ENCODE results near the gene CDH13.

The CDH13 gene

DNA sequence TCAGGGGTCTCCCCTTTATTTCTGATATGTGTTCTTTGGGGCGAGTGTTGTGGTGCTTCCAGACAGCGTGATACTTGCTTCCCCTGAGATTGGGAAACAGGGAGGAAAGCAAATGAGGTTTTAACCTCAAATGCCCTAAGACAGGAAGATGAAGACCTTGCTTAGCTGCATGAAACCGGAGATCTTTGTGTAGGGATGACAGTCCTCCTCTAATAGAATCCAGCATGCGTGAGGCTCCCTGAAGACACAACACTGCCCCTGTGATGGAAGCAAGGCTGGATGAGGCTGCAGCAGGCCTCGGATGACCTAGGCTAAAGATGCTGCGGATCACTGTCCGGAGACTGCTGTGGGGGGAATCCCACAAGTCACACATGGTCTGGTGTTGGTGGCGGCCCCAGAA is 491.0 kb downstream of the CDH13 start:
- DNase-seq (ENCODE audit: low read depth) = no peak

DNA sequence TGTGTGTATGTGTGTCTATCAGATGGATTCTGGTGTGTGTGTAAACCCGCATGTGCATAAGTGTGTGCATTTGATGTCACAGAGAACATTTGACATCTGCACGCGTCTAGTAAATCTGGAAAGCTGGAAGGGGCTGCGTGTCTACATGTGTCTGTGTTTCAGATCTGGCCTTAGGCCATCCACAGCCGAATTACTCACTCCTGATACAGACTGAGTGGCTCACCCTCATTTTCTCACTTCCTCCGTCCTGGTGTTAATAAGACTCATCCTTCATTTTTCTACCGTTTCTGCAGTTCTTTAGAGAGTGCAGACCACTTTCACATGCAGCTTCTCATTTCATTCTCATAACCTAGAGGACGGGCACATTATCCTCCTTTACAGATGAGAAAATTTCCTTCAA is 491.6 kb downstream of the CDH13 start:
- DNase-seq (ENCODE audit: low read depth) = no peak

DNA sequence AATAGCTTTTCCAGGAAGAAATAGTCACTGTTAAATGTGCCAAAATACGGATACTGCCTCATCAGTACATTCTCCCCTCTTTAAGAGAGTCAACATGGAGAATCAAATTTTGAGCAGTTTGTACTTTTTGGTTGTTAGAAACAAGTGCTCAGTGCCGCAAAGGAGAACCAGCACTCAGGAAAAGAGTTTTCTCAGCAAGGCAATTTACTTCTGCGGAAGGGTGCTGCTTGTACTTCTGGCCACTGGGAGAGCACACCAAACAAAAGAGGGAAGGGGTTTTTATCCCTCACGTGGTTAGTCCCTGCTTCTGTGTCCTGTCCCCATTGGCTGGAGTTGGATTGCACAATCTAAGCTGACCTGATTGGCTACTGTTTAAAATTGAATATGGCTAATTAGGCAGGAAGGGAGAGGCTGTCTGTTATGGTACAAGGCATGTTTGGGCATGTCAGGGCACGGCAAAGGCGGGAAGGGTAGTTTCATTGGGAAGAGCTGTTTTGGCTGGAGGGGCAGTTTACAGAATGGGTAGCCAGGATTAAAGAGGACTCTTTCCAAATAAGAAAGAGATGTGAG is 499.3 kb downstream of the CDH13 start:
- DNase-seq (ENCODE audit: low read depth) = no peak

DNA sequence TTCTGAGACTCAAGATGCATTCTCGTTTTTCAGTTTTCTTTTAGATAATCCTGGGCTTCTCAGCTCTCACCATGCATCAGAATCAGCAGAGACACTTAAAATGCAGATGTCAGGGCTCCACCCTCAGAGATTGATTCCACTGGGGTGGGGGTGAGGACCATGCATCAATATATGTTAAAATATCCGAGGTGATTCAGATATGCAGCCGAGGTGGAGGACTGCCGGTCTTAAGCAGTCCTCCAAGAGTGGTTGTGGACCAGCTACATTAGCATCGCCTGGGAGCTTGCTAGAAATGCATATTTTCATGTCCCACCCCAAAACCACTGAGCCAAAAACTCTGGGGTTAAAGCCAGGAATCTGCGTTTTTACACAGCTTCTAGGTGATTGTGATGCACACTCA is 501.3 kb downstream of the CDH13 start:
- DNase-seq (ENCODE audit: low read depth) = no peak

DNA sequence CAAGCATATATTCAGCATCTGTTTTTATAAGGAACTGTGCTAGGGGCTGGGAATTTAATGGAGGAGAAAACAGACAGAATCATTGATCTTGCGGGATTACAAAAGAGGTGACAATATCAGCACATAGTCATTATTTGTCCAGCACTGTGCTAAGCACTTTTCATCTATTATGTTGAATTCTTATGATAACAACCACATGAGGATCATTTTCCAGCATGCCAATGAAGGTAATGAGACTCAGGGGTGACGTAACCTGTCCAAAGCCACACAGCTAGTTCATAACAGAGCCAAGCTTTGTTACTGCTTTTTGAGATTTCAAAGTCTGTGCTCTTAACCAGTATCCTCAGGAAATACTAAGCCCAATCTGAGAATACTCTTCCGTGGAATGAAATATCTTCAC is 503.3 kb downstream of the CDH13 start:
- no peak for DNase-seq (ENCODE audit: low read depth)

DNA sequence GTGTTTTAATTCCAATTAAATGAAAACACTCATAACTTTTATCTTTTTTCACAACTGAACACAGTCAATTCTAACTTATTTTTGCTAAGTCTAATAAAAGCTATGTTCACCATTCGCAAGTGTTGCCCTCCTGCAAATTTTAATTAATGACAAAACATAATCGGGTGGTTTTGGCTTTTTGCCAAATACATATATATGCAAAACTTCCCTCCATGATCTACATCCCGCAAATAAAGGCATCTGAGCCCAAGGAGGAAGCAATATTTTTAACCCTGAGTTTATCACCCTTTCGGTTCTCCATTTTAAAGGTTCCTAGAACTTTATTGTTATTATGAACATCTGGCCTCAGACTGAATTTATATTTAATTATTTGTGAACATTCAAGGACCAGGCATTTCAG is 507.9 kb downstream of the CDH13 start:
- no peak for DNase-seq (ENCODE audit: low read depth)

DNA sequence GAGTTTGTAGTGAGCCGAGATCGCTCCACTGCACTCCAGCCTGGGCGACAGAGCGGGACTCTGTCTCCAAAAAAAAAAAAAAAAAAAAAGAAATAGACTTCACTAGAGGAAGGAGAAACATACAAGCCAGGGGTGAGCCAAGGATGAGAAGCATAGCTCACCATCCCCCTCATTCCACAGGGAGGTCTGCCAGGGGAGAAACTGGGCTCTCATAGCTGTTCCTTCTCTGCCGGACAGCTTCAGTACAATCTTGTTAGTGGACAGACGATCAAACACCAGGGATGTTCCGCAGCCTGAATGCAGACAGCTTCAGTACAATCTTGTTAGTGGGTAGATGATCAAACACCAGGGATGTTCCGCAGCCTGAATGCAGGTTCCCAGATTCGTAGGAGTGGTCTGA is 509.6 kb downstream of the CDH13 start:
- DNase-seq (ENCODE audit: low read depth) = no peak

DNA sequence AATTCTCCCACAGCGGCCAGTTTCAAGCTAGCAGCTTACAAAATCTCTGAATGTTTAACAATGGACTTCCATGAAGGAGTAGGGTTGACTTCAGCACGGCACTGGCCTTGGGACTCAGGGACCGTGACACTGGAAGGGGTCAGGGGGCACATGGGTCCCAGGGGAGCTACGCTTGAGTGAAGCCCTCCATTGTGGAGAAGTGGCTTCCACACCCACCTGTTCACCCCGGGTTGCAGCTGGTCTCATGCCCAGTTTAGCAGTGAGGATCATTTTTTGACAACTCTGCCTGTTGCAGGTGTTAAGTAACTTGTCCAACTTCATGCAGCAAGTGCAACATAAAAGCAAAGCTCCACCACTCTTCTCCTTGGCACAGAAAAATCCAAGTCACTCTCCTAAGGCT is 510.2 kb downstream of the CDH13 start:
- no peak for DNase-seq (ENCODE audit: low read depth)

DNA sequence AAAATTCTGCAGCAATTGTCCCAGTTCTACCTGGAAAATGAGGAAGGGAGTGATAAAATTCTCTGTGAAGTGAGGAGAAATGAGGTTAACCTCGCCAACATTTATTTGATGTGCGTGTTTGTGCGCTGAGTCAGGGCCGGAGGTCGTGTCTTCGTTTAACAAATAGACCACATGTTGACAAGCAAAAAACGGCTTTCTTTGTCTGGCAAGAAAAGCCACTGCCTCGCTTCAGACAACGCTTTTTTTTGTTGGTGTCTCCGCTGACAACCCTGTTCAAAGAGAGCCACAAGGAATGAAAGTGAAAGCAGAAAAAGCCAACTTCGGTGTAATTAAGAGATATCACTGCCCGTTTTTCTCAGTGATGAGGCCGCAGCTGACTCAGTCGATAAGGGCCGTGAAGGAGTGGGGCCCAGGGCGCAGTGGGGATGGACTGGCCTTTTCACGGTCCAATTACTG is 510.6 kb downstream of the CDH13 start:
- DNase-seq (ENCODE audit: low read depth) = no peak

DNA sequence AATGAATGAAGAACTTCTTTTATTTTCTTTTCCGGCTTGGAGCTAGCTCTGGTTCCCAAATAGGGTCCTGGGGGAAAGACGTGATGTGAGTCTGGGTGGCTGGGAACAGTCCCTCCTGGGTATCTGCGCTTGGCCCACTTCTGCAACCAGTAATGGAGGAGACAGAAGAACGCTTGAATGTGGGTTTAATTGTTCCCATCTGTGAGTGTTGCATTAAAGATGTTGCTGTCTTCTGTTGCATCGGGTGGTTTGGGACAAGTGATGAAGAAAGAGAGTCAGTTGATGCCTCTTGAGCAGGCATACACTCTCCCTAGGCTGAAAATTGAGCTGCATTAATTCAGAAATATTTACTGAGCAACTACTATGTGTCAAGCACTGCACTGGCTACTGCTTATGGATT is 511.1 kb downstream of the CDH13 start:
- no peak for DNase-seq (ENCODE audit: low read depth)

DNA sequence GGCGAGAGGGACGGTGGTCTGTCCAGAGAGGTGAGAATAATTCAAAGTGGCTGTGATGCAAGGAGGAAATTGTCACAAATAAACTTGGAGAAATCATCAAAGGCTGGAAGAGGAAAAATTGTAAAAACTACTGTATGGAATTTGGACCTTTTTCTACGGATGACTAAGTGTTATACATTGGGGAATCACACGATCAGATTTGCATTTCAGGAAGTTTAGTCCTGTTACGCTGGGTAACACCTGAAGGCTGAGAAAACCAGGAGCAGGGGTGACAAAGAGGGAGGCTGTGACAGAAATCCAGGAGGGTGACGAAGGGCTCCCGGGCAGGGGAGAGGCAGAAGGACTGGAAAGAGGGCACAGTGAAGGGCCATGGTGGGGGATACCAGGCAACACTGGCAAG is 511.7 kb downstream of the CDH13 start:
- no peak for DNase-seq (ENCODE audit: low read depth)

DNA sequence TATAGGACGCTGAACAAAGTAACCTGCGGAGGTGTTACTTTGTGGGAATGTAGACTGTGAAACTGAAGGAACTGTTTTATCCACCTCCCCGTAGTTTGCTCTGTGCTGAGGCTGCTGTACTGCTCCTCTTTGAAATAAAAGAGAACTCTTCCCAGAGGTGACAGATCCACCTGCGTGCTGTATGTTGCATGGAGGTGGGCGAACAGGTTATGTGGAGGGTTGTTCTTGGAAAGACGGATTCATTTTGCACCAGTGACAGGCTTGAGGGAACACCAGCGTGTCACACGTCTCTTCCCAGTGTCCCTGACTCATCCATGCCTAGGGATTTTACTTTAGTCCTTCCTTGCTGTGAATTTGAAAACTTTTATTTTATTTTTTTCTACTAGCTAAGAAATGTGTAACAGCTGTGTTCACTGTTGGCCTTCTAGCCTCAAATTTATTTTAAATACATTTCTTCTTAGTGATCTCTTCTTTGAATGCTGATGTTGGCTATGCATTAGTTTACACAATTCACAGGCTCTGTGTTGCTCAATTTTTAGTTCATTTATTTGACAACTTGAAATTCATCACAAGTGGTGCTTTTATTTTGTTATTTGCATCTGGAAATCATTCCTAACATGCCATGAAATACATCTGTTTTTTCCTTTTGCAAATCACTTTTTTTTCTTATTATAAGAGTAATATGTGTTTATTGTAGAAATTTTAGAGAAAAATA is 512.4 kb downstream of the CDH13 start:
- DNase-seq (ENCODE audit: low read depth) = no peak

DNA sequence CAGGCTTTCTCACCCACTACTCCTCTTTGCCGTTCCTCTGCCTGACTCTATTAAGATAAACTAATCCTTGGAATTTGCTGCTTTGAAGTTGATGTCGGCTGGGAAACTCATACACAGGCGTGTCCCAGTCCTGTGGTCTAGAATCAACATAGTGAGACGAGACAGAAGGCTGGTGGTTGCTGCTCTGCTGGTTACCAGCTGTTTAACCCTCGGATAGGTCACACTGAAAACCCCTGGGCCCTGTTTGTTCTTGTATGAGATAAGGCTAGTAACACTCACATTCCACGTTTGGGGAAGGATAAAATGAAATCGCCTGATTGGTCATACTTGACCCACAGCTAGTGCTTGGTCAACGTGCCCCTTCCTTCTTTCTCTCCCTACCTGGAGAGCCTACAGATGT is 517.0 kb downstream of the CDH13 start:
- no peak for DNase-seq (ENCODE audit: low read depth)

DNA sequence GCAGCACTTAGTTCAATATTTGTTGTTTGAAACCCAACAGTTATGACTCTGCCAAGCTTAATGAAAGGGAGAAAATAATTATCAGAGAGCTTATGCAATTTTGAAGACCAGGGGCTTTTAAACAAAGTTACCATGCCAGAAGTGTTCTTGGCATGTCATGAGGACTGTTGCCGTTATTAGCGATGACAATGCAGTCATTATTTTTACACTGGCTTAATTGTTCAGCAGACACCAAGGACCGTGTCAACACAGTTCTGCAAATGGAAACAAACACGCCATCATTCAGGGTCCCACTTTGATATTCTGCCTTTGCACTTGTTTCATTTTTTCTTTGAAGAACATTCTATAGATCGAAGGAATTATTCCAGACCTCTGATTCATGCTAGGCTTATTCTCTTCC is 518.5 kb downstream of the CDH13 start:
- no peak for DNase-seq (ENCODE audit: low read depth)

DNA sequence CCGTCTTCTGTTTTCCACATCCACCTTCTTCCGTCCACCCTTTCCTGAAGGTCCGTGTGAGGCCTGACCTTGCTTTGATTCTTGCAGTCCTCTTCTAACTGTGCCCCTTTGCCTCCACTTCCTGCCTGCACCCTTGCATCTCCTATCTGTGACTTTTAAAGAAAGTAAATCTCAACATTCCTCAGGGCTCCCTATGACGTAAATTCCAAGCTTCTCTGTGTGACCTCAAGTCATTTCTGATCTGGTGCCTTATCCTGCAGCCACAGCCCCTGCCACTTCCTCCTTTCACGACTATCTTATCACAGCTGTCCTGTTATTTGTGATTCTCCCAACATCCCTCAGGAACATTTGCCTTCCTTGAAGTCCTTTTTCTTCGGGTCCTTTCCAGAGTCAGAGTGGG is 520.5 kb downstream of the CDH13 start:
- DNase-seq (ENCODE audit: low read depth) = no peak

DNA sequence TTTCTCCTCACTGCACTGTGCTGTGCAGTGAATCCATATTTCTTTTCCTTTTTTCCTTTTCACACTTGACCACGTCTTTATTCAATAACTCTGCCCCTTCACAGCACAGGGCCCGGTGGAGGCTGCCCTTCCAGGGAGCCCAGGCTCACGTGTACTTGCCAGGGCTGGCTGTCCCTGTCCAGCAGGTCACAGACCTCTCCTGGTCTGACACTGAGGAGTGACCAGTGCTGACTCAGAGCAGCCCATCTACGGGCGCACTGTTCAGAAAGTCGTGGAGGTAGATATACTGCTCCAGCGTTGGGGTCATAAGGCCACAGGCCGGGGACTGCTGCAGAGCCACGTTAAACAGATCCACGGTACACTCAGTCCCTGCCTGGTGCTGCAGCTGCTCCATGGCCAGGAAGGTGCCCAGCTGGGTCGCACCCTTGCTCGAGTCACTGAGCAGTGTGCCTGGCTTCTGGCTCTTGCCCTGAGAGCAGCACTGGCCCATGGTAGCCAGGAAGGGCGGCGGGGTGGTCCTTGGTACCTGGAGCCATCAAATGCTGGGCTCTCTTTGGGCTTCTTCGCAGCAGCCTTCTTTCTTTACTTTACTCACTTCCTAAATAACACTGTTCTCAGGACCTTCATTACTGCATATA is 531.7 kb downstream of the CDH13 start:
- DNase-seq (ENCODE audit: low read depth) = no peak

DNA sequence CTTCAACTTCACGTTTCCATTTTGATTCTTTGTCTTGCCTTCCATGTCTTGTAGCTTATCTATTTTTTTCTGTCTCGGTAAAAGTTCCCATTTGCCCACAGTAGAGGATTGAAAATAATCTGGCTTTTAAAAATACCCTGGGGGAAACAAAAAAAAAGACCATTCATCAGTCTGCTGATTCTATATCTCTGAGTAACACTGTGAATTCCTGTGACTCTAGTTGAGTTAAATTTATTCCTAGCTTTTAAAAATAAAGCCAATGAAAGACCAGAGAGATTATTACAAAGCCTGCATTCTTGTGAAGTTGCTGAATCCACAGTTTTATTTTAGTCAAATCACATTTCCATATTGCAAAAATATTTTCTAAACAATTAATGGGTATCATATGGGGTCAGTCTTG is 532.3 kb downstream of the CDH13 start:
- no peak for DNase-seq (ENCODE audit: low read depth)

DNA sequence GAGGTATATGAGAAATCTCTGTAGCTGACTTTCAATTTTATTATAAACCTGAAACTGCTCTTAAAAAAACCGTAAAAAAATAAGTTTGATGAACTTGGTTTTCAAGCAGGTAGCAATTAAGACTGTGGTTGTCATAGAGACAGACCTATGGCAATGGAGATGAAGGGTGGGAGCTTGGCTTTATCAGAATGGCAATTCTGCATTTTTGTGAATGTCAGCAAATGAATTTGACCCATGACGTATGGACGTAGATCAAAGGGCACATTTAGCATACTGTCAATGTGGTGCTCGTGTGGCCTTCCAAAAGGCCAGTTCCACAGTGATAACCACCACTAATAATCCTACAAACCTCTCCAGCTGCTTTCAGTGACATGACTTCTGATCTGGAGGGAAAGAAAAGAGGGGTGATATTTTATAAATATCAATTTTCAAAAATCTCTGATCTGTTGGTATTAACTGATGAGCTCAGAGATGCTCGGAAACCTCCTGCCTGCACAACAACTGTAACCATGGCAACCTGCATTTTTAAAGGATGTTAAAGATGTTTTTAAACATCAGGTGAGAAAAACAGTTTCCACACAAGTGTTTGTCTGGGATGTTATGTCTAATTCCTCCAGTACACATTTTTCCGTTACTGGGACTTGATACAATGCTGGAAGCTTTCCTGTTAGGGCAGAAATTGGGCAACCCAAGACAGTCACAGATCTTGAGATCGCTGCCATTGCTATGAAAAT is 533.7 kb downstream of the CDH13 start:
- no peak for DNase-seq (ENCODE audit: low read depth)

DNA sequence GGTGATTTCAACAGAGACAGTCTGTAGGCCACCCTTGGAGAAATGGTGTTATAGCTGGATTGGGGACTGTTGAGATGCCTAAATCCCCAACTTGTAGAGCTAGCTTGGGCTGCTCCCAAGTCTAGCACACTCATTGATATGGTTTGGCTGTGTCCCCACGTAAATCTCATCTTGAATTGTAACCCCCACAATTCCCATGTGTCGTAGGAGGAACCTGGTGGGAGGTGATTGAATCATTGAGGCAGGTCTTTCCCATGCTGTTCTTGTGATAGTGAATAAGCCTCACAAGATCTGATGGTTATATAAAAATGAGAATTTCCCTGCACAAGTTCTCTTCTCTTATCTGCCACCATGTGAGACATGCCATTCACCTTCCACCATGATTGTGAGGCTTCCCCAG is 536.0 kb downstream of the CDH13 start:
- DNase-seq (ENCODE audit: low read depth) = no peak

DNA sequence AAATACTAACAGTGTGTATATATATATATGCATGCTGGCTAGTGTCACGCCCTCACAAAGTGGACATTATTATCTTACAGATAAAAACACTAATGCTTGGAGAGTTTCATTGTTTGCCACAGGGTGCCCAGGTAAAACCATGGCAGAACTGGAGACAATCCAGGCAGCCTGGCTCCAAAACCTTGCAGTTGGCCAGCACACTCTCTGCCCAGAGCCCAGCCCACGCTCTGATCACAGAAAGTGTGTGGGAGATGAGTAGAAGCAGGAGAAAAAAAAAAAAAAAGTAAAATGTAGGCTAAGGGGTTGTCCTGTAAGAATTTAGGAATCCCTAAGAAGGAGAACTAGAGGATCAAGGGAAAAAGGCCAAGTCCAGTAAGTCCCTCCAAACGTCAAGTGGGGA is 538.0 kb downstream of the CDH13 start:
- DNase-seq (ENCODE audit: low read depth) = no peak

DNA sequence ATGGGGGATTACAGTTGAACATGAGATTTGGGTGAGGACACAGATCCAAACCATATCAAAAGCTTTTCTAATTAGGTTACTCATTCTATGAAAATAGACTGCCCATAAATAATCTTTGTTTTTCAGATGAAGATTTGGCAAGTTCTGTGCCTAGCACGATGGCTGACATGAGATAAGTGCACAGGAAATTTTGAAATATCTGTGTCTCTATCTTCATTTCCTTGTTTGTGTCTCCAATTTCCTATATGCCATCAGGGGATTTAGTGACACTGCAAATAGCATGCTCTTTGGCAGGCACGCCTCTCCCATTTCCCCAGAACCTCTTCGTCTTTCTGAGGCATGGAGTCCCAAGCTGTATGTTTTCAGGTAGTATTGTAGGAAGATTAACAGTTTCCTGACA is 544.6 kb downstream of the CDH13 start:
- no peak for DNase-seq (ENCODE audit: low read depth)

DNA sequence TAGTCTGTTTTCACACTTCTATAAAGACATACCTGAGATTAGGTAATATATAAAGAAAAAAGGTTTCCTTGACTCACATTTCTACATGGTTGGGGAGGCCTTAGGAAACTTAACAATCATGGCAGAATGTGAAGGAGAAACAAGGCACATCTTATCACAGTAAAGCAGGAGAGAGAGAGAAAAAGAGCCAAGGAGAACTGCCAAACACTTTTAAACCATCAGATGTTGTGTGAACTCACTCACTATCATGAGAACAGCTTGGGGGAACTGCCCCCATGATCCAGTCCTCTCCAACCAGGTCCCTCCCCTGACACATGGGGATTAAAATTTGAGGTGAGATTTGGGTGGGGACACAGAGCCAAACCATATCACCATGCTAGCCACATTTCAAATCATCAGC is 547.9 kb downstream of the CDH13 start:
- no peak for DNase-seq (ENCODE audit: low read depth)

DNA sequence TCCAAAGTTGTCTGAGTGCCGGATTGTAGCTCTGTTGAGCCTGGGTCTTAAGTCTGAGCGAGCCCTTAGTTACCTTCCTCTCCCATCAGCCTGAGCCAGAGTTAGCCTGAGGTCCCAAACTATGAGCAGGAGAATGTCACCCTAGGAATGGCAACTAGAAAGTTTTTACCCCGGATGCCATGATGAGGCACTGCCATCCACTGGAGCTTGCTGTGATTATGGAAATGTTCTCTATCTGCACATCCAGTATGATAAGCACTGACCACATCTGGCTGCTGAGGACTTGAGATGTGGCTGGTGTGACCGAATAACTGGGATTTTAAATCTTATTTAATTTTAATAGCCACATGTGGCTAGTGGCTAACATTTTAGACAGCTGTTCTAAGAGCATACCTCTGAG is 550.0 kb downstream of the CDH13 start:
- no peak for DNase-seq (ENCODE audit: low read depth)

All from stimulated activated CD8-positive, alpha-beta memory T cell treated with anti-CD3 and anti-CD28 coated beads, Interleukin-12 subunit alpha, Interleukin-12 subunit beta, amount 100 ng/mL, for 4 hours (primary cell).